Stimulated activated CD8-positive, alpha-beta memory T cell treated with anti-CD3 and anti-CD28 coated beads, Interleukin-2, amount 100 ng/mL, for 1 hour (primary cell): ENCODE data around the gene RIMKLB.

Source experiments
- DNase-seq, 2 donors: peaks; one replicate each; pipeline ENCODE4 v3.0.0-alpha.2; 2020; ENCODE audit warnings: low read depth in 2 of 2

The RIMKLB gene, protein sequence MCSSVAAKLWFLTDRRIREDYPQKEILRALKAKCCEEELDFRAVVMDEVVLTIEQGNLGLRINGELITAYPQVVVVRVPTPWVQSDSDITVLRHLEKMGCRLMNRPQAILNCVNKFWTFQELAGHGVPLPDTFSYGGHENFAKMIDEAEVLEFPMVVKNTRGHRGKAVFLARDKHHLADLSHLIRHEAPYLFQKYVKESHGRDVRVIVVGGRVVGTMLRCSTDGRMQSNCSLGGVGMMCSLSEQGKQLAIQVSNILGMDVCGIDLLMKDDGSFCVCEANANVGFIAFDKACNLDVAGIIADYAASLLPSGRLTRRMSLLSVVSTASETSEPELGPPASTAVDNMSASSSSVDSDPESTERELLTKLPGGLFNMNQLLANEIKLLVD

DNA sequence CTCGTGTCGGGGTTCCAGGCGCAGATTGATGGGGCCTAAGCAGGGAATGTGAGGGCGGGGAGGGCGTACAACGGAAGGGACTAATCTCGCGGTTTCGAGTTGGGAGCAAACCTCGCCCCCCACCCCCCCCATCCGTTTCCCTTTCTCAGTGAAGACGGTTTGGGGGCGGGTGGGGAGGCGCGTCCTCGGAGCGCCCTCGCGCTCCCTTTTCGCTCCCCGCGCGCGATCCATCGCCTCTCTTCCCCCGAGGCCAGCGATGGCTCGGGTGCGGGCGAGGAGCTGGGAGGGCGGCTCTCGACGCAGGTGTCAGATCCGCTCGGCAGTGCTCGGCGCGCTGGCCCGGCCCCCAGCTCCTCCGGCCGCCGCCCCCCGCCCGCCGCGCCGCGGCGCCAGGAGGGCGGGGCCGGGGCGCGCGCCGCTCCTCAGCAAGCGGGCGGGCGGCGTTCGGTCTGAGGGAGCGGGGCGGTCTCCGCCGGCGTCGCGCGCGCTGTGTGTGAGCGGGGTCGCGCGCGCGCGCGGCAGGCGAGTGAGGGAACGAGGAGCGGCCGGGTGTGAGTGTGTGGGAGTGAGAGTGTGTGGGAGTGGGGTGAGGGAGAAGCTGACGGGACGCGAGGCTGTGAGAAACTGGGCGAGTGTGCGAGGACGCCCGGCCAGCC is at the start of gene RIMKLB:
TSS of gene RIMKLB (plus strand) at position 516 of the 656 bp plus-strand sequence. CDS start 15,876 bp downstream, outside the sequence.
- DNase-seq, result peak; percentile 59 to 69

DNA sequence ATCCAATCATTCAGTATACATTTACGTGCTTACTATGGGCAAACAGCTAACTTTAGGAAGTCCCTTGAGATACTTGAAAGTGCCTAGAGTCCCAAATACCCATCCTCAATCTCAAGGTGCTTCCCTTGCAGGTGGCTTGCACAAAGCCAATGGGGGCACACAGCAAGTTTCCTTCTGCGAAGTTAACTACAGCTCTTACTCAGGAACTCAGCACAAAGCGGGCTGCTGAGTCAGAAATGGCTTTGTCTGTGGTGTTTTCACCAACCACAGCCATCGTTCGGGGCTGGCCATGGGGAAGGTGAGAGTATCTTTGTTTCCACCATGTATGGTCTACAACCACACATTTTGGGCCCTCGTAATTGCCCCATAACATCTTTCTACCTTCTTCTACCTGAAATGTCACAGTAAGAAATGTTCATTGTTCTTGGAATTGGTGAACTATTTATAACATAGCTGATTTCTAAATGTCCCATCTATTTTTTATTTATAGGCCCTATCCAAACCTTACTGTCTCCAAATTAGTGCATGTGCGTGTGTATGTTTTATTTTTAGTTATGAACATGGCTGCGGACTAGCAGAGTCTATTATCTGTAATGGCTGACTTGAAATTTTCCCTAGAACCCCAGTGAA is 49.1 kb upstream of the RIMKLB start:
- peak in 1 of 2 donors; percentile 17 for DNase-seq

DNA sequence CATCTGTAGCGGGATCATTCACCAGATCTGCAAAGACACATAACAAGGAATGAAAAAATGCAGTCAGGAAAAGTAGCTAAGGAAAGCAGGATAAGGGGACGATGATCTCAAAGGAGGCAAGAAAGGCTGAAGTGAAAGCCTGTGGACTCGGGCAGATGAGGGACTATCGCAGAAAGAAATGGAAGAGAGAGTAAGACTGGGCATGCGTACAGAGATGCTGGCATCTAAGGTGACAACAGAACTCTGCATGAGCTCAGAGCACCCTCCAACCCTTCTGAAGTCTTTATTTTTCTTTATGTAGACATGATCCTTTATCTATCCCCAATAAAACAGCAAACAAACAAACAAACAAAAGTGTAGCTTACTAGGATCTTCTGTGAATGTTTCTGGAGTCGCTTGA is 42.4 kb upstream of the RIMKLB start:
- DNase-seq, result no peak

DNA sequence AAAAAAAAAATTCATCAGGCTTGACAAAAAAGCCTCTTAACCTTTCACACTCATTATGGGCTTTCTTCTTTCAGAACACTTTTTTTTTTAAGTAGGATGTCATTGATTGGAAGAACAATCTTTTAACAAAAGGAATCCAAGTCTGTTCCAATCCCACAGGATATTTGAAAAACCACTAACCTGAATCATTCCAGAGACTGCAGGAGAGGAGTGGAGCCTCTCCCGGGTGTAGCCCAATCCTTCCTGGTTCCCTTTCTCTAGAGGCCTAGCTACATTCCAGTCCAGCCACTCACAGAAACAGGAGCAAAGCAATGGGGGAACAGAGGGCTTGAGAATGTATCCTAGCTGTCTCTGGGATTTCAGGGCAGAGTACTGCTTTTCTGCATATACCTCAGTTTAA is 39.4 kb upstream of the RIMKLB start:
- no peak for DNase-seq

DNA sequence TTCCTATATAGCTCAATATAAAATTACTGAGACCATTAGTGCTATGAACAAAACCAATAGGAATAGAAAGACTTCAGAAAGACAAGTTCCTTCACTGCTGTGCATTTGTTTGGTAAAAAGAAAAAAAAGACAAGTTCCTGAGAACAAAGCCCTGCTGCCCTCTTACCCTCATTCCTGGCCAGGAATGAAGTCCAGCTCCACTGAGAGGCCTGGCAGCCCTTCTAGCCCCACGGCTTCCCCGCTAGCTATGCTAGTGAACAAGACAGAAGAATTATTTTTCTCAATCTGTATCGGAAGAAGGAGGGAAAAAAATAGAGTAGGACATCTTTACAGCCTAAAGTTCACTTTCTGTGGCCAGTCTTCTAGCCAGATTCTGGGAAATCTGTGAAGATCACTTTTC is 36.8 kb upstream of the RIMKLB start:
- no peak for DNase-seq

DNA sequence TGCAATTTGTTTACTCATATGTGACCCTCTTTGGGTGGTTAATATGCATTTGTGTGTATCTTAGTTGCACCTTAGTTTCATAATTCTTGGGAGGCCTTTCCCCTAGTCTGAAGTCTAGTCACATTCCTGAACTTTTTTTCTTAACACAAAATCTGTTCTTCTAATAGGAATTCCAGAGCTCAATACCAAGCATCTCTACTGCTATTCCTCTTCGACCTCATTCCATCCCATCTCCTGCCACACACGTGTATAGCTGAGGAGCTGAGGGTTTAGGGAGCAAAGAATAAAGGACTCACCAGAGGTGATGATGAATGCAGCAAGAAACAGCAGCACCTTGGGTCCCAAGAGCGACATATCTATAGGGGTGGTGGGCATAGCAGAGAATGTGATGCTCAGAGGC is 36.0 kb upstream of the RIMKLB start:
- no peak for DNase-seq

DNA sequence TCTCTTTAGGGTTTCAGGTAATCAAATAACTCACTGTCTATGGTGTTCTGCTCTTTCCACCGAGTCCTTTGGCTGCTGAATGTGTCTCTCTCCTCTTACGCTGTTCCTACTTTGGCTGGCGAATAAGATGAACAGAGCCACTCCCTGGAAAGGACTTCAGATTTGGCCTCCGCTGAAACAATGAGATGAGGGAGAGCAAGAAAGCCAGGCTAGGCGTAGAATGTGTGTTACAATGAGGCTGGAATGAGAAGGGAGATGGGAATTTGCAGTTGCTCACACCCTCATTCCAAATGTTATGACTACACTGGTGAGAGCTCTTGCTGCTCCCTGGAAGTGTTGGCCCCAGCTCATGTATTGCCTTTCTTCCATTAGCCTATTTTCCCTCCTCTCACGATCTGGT is 35.2 kb upstream of the RIMKLB start, which contains the start of gene MFAP5:
TSS of gene MFAP5 (minus strand) at position 234 of the 400 bp plus-strand sequence. CDS start 722 bp downstream, outside the sequence.
- no peak for DNase-seq

DNA sequence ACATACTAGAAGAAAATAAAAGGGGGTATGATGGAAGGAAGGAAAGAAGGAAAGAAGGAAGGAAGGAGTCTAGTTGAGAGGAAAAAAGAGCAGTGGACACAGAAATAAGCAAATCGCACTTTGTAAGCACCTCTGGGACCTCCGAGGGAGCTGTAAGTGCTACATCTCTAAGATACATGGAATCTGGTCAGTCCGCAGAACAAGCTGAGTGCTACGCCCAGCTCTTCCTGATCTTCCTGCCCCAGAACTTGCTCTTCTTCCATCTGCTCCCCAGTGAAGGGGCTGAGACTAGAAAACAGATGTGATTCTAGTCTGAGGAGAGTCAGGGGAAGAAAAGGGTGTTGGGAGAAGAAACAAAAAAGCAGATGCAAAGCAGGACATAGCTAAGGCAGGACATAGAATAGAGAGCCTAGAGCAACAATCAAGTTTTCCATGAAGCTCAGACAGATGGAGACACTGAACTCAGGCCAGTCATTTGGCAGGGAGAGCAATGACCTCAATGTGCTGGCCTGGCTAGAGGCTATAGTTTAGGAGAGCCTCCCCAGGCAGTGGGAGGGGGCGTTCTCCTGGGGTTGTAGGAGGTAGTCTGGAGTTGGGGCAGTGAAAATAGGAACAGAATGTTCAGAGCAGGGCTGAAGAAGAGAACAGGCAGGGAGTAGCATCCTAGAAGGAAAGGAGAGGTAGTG is 33.4 kb upstream of the RIMKLB start:
- no peak for DNase-seq

DNA sequence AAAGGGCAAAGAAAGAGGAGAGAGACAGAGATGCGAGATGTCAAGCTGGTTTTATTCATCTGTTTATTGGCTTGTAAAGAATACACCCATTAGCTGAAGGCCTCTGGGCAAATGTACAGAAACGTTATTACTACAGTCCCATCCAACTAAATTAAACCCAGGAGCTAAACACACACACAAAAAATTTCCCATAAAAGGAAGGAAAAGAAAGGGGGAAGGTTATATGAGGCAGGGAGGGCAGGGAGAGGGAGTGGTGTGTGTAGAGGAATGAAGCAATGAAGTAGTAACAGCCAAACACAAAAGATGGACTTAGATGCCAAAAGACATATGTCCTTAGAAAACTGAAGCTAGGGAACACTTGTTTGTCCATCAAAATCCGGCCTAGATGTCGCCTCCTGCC is 32.0 kb upstream of the RIMKLB start:
- no peak for DNase-seq

DNA sequence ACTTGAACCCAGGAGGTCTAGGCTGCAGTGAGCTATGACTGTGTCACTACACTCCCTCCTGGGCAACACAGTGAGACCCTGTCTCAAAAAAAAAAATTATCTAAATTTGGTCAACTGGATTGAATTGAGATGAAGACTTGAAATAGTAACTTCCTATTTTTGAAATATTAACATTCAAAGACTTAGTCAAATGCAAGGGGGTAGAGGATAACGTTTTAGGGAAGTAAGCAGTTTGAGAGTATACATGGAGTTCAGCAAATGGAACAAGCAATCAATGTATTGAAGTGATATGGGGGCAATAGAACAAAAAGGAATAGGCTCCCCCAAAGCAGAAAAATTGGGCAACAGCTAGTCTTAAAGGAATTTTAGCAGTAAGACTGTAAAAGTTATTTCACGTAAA is 30.5 kb upstream of the RIMKLB start:
- DNase-seq, result no peak

DNA sequence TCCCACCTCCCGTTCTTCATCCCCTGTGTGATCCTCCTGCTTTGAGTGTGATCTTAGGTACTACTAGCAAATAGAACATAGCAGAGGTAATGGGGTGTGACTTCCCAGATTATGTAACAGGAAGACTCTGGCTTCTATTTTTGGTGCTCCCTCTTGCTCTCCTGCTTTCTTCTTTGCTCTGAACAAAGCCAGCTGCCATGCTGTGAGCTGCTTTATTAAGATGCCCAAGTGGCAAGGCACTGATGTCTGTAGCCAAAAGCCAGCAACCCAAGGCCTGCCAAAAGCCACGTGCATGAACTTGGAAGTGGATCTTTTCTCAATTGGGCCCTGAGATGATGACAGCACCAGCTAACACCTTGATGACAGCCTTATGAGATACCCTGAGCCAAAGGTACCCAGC is 29.4 kb upstream of the RIMKLB start:
- DNase-seq, result no peak

DNA sequence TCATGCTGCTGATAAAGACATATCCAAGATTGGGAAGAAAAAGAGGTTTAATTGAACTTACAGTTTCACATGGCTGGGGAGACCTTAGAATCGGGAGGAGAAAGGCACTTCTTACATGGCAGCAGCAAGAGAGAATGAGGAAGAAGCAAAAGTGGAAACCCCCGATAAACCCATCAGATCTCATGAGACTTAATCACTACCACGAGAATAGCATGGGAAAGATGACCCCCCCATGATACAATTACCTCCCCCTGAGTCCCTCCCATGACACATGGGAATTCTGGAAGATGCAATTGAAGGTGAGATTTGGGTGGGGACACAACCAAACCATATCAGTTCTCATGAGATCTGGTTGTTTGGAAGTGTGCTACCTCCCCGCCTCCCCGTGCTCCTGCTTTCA is 25.4 kb upstream of the RIMKLB start:
- no peak for DNase-seq

DNA sequence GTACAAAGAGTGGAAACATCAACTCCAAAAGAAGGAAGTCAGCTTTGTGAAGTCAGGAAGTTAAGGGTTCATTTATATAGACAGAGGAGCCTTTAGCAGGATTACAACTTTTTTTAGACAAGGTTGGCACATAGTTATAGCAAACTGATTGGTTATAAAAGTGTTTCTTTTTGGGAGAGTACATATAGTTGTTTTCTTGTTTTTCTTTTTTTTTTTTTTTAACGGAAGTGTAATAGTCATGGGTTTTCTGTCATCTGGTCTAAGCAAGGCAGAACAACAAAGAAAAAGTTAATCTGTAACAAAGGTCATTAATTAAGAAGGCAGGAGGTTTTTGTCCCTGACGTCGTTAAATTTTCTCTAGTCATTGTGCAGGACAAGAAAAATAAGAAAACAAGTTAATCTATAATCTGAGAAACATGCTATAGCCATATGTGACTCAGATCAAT is 22.2 kb upstream of the RIMKLB start:
- no peak for DNase-seq

DNA sequence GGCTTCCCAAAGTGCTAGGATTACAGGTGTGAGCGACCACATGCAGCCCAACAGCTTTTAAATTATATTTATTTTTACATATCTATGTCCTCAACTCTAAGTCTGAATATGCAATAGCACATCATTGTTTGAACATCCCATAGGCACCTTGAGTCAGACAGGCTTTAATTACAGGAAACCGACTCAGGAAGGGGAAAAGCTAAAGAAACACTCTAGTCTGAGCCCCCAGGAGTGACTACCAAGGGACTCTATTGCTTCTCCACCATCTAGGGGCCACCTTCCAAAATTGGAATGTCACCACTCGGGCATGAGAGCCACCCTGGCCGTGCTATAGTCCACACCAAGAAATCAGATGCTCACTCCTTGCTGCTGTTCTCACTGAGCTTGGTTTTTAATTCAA is 21.1 kb upstream of the RIMKLB start:
- DNase-seq, result no peak

DNA sequence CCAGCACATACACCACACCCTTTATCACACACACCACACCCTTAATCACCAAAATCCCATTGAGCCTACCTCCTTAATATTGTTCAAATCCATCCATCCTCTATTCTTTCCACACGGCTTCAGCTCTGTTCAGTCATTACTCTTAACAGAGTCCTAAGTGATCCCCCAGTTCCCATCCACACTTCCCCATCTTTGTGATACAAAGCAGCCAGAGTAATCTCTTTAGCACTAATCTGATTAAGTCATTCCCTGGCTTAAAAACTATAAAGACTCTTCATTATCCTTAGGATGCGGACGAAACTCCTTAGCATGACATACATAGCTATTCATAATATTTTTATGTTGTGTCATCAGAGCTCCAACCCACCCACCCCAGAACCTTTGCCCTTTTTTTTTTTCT is 20.4 kb upstream of the RIMKLB start:
- DNase-seq, result no peak

DNA sequence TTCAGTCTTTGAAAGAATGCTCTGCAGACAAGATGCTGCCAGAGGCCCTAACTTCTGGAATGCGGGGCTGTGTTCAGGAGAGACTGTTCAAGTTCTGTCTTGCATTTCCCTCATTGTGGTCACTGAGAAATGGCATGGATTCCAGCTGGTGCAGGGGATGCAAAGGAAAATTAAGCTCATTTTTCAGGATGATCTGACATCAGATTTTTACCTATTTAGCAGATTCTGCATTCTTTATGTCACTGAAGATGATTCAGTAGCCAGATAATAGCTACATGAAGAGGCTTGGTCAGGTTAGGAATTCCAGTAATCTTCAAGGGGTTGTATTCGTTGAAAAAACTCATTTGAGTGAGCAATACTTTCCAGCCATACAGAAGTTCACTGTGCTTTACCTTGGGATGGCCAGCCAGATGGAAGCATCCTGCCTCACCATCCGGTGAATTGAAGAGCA is 19.1 kb upstream of the RIMKLB start:
- no peak for DNase-seq

DNA sequence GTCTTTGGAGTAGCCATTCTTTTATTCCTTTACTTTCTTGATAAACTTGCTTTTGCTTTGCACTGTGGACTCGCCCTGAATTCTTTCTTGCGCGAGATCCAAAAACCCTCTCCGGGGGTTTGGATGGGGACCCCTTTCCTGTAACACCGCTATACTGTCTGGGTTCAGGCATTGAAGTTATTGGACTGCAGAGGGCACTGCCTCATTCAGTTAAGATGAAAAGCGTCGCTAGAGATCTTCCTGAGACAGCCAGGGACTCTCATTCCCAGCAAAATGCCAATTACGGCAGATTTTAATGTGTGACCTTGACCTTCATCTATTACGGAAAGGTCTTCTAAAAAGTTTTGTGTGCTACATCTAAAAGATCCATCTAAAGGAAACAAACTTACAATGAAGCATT is 17.3 kb upstream of the RIMKLB start:
- no peak for DNase-seq

DNA sequence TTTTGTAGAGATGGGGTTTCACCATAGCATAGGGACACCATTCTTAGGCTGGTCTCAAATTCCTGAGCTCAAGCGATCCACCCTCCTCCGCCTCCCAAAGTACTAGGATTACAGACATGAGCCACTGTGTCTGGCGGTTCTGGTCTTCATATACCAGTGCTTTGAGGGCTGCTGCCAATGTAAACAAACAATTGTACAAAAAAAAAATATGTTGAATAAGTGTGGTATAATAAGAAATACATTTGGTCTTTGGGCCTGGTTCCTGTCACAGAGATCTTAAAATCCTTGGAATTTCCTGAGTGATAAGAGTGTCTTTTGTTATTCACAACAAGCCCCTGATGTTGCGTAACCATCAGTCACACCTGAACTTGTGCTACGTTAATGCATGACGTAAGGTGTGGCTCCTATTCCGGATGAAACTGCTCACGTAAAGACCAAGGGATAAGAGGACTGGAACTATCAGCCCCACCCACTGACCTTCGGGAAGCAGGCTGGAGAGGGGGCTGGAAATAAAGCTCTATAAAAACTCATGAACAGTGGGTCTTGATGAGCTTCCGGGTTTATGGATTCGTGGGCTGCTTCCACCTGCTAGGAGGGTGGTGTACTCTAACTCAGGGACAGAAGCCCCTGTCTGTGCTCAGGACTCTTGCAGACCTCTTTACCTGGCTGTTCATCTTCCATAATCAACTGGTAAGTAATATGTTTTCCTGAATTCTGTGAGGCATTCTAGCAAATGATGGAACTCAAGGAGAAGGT is 16.5 kb upstream of the RIMKLB start:
- DNase-seq, result no peak

DNA sequence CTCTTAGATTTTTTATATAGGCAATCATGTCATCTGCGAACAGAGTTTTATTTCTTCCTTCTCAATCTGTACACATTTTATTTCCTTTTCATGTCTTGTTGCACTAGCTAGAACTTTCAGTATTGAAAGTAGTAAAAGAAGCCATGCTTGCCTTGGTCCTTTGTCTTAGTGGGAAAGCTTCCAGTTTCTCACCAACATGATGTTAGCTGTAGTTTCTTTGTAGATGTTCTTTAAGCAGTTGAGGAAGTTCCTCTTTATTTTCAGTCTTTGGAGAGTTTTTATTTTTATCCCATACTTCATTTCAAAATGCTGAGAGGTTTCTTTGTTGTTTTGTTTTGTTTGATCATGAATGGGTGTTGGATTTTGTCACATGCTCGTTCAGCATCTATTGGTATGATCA is 12.7 kb upstream of the RIMKLB start:
- no peak for DNase-seq

DNA sequence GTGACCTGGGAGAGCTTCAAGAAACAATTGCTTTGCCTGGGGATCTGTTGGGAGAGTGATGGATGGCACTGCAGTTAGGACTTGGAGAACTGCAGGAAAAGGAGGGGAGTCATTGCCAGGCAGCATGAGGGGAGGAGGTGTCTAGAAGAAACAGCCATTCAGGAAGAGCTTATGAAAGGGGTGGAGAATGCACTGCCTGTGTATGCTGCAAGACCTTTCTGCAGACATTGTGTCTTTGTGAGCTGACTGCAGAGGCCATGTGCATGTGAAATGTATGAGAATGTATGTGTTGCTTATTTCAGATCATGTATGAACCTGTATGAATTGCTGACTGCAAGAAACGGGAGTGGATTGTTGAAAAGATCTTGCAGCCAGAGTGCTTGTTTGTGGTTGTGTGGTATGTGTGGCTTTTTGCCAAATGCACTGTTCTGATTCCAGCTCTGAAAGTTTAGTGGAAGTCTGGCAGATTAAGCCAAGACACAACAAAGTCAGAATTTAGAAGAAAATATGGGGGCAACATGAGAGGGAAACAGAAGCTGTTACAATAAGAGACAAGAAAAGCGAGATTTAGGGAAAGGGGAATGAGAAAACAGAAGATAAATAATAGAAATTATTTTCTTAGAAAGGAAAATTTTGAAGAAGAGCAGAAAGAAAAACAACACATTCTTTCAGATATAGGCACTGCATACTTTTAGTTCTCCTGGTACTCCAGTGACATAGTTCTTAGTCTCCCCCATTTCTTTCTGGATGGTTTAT is 9.8 kb upstream of the RIMKLB start:
- no peak for DNase-seq

DNA sequence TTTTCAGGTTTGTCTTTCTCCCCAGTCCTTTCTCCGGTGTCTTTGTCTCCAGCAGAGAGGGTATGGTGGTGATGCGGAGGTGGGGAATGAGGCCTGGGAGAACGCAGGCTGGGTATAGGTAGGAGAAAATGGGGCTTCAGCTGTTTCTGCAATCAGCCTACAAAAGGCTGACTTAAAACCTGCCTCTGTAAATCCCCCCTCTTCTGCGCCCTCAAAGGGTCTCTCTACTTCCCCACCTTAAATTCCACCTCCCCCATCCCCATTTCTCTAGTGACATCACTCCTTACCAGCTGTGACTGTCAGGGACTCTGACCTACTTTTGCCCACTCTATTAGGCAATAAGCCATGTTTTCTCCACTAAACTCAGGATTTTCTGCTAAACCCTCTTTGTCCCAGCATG is 8.1 kb upstream of the RIMKLB start:
- DNase-seq, result no peak
